ENCODE measurements around the gene MME. TPM values are rescaled to one million over a fixed set of nuclear protein-coding genes. Genes with fewer than 3 reads are reported as not detected.

The MME gene
- total and polyA plus RNA-seq, 8 donors, result under 0.01 to 49.4 (median 2.0) TPM; not detected in 1

GRCh38 chr3:155101398-155101797, 21.3 kb downstream of the MME start:
- intact Hi-C loops (cut with DNase I; ENCODE audit: low total_unique reads), result no loop called here
- no peak overlapping the region for H3K27ac ChIP-seq
- H3K4me1 ChIP-seq, result no peaks in the 10 kb centered on the region
- WGBS, 5 donors, result 26 to 36% (median 31%) methylated on average over 2 of the region's 2 CpGs
- H3K9me3 ChIP-seq, result no peaks in the 10 kb centered on the region
- no peaks in the 10 kb centered on the region for H3K27me3 ChIP-seq
- no peak for TF ChIP-seq POLR2AphosphoS5 (IDR thresholded peaks at IDR 0.05)
- TF ChIP-seq EP300 (IDR thresholded peaks at IDR 0.05), result no peak
- DNase-seq, result peak in 1 of 2 donors; percentile 14
- H3K4me3 ChIP-seq, result no peak overlapping the region
- H3K36me3 ChIP-seq, result no peaks in the 10 kb centered on the region

DNA sequence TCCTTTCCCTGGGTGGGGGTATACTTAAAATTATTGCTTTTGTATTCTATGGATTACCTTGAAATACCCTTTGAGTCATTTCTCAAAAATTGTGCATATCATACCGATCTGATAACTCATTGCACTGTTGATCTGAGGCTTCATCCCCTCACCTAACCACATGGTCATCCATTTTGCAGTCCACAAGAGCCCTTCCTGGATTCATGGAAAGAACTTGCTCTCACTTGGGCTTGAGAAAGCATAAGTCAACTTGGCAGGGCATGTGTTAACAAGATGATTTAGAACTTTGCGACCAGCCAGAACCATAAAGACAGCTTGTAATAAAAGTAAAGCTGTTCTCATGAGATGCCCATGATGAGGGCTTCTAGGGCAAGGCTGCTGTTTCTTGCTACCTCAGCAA, 22.2 kb downstream of the MME start:
- Histone ChIP-seq H3K4me3 (no peak overlapping the region), H3K4me1 (no peaks in the 10 kb centered on the region), H3K36me3 (no peaks in the 10 kb centered on the region), H3K27me3 (no peaks in the 10 kb centered on the region), H3K27ac (no peak overlapping the region), H3K9me3 (no peaks in the 10 kb centered on the region)
- DNase-seq, result no peak
- intact Hi-C loops (cut with DNase I; ENCODE audit: low total_unique reads), result no loop called here
- TF ChIP-seq POLR2AphosphoS5 (IDR thresholded peaks at IDR 0.05), result no peak
- no peak for TF ChIP-seq POLR2A (IDR thresholded peaks at IDR 0.05)
- TF ChIP-seq, protein P1, sequence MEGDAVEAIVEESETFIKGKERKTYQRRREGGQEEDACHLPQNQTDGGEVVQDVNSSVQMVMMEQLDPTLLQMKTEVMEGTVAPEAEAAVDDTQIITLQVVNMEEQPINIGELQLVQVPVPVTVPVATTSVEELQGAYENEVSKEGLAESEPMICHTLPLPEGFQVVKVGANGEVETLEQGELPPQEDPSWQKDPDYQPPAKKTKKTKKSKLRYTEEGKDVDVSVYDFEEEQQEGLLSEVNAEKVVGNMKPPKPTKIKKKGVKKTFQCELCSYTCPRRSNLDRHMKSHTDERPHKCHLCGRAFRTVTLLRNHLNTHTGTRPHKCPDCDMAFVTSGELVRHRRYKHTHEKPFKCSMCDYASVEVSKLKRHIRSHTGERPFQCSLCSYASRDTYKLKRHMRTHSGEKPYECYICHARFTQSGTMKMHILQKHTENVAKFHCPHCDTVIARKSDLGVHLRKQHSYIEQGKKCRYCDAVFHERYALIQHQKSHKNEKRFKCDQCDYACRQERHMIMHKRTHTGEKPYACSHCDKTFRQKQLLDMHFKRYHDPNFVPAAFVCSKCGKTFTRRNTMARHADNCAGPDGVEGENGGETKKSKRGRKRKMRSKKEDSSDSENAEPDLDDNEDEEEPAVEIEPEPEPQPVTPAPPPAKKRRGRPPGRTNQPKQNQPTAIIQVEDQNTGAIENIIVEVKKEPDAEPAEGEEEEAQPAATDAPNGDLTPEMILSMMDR (IDR thresholded peaks at IDR 0.05), result no peak
- no peak for TF ChIP-seq EP300 (IDR thresholded peaks at IDR 0.05)
- WGBS, 5 donors, result 74 to 90% (median 81%) methylated on average over 2 of the region's 2 CpGs

DNA sequence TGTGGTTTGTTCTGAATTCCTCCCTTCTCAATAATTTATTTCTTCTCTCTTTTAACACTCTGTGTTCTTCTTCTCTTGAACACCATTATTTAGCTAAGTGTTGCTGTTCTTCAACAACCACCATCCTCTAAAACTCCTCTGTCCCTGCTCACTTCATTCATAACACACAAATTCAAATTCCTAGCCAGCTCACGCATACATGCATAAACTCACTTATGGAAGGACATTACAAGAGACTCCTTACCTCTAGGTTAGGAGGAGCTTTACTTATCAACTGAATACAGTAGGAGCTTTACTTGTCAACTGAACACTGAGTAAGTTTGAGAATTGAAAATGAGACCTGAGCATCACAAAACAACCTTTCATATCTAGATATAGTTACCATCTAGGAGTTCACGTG, 23.6 kb downstream of the MME start:
- no peak overlapping the region for H3K4me3 ChIP-seq
- no peak for TF ChIP-seq EP300 (IDR thresholded peaks at IDR 0.05)
- no peak for TF ChIP-seq POLR2AphosphoS5 (IDR thresholded peaks at IDR 0.05)
- TF ChIP-seq, protein P1 (IDR thresholded peaks at IDR 0.05), result no peak
- TF ChIP-seq POLR2A (IDR thresholded peaks at IDR 0.05), result no peak
- no peaks in the 10 kb centered on the region for H3K27me3 ChIP-seq
- 88 to 98% (median 93%) methylated on average over 2 of the region's 2 CpGs for WGBS, 5 donors
- H3K4me1 ChIP-seq, result no peaks in the 10 kb centered on the region
- no peak overlapping the region for H3K27ac ChIP-seq
- no peaks in the 10 kb centered on the region for H3K36me3 ChIP-seq
- no peaks in the 10 kb centered on the region for H3K9me3 ChIP-seq
- intact Hi-C loops (cut with DNase I; ENCODE audit: low total_unique reads), result no loop called here
- DNase-seq, result no peak

- TF ChIP-seq POLR2AphosphoS5 (IDR thresholded peaks at IDR 0.05) (no peak), EP300 (IDR thresholded peaks at IDR 0.05) (no peak), POLR2A (IDR thresholded peaks at IDR 0.05) (no peak)
- TF ChIP-seq, protein P1 (IDR thresholded peaks at IDR 0.05), result no peak
- Histone ChIP-seq H3K36me3 (no peaks in the 10 kb centered on the region), H3K9me3 (no peaks in the 10 kb centered on the region), H3K27ac (no peak overlapping the region), H3K27me3 (no peaks in the 10 kb centered on the region), H3K4me1 (no peaks in the 10 kb centered on the region), H3K4me3 (no peak overlapping the region)
- intact Hi-C loops (cut with DNase I; ENCODE audit: low total_unique reads), result no loop called here
- 49 to 76% (median 66%) methylated on average over 2 of the region's 2 CpGs for WGBS, 5 donors
- no peak for DNase-seq
Measured at GRCh38 chr3:155106119-155106518, 26.0 kb downstream of the MME start.

DNA sequence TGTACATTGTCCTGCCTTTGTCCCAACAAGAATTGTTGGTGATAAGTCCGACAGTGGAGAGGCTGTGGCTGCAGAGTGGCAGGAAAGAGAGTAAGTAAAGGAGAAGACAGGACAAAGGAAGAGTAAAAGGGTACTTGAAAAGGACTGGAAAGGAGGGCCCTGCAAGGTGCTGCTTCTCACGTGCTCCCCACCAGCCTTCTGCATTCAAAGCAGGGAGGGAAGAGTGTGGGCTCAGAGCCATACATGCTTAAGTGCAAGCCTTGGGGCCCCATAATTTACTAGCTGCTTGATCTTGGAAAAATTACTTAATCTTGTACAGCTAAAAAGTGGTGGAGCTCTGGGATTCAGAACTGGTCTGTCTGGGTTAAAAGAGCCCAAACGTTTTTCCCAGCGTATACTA, 29.9 kb downstream of the MME start:
- 57 to 74% (median 70%) methylated on average over 4 of the region's 4 CpGs for WGBS, 5 donors
- H3K4me3 ChIP-seq, result no peak overlapping the region
- intact Hi-C loops (cut with DNase I; ENCODE audit: low total_unique reads), result no loop called here
- H3K27me3 ChIP-seq, result no peaks in the 10 kb centered on the region
- no peaks in the 10 kb centered on the region for H3K36me3 ChIP-seq
- no peaks in the 10 kb centered on the region for H3K9me3 ChIP-seq
- H3K27ac ChIP-seq, result no peak overlapping the region
- H3K4me1 ChIP-seq, result no peaks in the 10 kb centered on the region
- TF ChIP-seq, protein P1 (IDR thresholded peaks at IDR 0.05), result no peak
- TF ChIP-seq POLR2AphosphoS5 (IDR thresholded peaks at IDR 0.05) (no peak), EP300 (IDR thresholded peaks at IDR 0.05) (no peak), POLR2A (IDR thresholded peaks at IDR 0.05) (no peak)
- DNase-seq, result no peak
